ENCODE measurements around the gene QRFP.

The QRFP gene

DNA sequence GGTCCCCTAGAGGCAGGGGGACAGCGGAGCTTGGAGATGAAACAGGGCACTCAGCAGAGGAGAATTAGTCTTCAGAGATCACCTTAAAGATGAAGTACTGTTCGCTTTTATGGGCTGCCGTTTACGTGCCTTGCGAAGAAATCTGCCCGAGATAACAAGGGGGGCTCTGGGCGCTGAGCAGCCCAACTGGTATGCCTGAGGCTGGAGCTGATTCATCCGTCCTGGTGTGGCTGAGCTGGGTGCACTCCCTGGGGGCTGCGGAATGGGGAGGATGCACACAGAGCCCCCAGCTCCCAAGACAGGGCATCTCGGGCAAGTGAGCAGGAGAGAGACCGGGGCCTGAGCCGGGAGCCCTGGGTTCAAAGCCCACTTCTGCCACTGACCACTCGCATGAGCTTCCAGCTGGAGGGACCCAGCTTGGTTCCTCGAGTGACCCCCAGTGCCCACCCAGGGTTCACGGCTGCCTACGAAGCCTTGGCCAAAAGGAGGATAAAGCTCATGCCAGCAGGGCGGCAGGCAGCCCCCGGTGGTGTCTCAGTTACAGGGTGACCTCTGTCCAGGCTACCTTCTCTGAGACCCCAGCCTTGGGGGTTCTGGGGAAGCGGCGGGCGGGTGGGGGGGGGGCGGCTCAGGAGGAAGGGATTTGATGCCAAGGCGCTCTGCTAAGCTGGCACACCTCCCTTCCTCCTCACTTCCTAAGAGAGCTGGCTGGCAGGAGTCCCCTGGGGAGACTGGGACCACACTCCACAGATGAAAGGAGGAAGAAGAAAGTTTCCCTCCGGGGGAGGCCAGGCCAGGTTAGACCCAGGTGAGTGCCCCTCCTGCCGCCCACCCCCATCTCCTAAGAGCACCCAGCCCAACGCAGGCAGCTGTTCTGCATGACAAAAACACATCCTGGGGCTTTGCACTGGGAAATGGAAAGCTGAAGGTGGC lies 36.8 kb upstream of the QRFP start:
- DNase-seq = no peak

DNA sequence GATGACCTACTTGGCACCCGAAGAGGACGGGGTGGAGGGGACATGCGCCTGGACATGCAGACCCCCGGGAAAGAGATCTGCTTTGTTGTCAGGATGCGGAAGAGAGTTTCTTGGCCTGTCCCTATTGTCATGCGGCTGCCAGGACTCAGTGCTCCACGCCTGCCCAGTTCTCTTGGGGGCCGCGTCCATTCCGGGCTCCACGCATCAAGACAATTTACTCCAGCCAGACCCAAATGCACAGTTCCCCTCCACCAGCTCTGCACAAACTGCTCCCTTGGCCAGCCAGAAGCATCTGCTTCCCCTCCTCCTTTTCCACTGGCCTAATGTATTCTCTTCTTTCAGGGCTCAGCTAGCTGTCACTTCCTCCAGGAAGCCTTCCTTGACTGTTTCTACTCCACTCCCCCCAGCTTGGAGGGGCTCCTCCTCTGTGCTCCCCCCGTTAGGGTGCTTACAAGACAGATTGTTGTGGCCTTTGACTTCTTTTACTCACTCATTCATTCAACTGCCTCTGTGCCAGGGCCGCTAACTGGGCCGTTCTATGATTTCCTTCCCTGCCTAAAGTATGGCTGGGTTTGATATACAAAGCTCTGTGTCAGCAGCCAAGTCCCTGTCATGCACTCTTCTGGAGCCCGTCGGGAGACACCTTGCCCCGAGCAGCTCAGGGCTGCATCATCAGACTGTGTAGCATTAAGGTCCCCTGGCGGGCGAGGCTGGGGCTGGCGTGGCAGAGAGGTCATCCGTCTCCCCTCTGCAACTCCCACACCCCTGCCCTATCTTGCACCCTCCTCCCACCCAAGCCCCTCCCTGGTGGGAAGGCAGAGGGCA lies 35.9 kb upstream of the QRFP start:
- no peak for DNase-seq

DNA sequence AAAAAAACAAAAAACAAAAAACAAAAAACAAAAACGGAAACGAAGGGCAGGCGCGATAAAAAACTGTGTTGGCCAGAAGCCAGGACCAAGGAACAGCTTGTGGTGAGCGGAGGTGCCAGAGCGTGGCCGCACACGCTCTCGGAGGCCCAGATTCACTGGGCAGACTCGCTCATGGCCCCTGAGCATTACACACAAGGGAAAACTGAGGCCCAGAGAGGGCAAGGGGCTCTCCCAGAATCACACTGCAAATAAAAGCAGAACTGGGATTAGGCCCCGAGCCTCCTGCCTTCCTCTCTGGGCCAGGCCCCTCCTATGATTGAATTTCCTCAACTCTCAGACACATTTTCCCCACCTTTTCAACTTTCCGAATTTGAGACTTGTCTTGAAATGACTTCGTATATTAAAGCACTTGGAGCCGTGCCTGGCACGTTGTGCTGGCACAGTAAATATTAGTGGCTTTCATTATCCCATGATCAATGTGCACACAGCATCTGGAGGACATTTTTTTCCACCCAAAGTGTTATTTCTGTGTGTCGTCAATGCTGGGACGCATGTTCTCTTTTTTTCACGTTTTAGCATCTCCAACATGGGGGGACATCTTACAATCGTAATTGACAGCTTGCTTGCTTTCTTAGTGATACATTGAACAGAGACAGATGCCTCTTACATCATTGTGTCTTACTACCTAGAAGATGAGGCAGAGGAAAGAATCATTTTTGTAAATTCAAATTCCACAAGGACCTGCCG lies 35.1 kb upstream of the QRFP start:
- DNase-seq = no peak

DNA sequence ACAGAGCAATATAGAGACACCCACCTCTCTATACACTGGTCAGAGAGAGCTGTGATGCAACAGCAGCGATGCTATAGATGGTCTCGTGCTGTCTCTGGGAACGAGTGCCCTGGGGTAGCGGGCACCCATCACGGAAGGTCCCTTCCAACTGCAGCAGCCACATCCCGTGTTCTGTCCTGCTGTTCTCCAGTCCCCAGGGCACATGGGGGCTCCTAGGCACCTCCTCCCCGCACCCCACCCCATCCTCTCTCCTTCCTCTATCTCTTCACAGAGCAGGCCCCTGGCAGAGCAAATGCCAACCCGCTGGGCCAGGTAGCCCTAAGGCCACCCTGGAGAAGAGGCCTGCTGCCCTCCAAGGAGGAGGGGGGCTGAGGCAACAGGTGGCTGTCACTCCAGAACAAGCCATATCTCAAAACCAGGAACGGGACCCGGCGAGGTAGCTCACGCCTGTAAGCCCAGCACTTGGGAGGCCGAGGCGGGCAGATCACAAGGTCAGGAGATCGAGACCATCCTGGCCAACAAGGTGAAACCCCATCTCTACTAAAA lies 34.3 kb upstream of the QRFP start:
- DNase-seq = no peak

GRCh38 chr9:130930132-130930803 lies 33.7 kb upstream of the QRFP start:
- DNase-seq = no peak

DNA sequence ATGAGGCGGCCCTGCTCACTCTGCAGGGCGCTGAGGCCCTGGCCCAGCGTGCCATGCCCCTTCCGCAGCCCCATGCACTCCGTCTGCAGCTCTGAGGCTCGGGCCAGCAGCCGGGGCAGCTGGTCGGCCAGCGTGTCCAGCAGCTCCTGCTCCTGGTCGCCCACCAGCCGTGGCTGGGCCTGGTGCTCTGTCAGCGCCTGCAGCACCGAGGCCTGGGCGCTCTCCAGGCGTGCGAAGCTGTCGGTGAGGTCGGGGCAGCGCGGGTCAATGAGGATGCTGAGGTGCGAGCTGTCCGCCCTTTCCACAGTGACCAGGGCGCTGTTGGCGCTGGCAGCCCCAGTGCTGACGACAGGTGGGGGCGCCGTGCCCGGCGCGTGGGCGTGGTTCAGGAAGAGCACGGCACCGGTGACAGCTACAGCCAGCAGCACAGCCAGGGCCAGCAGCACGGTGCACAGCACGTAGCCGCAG lies 33.0 kb upstream of the QRFP start:
- no peak for DNase-seq

DNA sequence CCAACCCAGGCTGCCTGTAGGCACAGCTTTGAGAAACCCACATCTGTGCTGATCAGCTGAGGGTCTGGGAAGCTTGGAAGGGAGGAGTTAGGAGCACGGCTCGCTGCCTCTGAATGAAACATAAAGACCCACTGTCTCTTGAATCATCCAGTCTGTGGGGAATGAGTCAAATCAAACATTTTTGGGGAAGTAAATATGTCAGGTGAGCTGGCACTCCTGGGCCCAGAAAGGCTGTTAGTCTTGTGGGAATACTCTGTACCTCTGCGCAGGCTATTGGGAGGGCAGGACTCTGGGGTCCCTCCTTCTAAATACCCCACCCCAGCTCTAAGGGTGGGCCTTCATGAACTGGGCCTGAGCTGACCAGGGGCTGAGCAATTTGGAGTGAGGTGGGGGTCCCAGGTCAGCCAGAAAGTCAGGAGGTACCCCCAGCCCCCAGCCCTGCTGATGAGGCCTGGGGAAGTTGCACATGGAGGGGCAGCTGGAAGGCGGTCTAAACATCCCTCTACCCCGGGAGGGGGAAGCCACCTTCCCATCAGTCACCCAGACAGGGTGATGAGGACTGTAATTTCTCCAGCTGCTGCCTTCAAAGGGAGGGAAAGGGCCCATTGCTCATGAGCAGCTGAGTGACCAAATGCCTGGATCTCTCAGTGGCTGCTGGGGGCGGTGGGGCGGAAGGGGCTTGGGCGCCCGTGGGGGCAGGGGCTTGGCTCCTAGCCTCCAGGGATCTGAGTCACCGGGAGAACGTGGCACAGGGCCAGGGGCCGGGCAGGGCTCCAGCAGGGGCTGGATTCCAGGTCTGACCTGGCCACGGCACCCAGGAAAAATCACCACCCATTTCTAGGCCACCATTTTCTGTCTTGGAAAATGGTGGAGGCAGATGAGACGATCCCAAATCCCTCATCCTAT lies 31.6 kb upstream of the QRFP start:
- DNase-seq = no peak

GRCh38 chr9:130927338-130927737 lies 30.7 kb upstream of the QRFP start:
- DNase-seq = no peak

- DNase-seq = no peak
These were observed 28.6 kb upstream of the QRFP start for GRCh38 chr9:130925050-130925678.

- DNase-seq = no peak
These were observed 27.8 kb upstream of the QRFP start for GRCh38 chr9:130924448-130924788.

GRCh38 chr9:130923611-130924447 lies 27.2 kb upstream of the QRFP start:
- no peak for DNase-seq

GRCh38 chr9:130922893-130923610 lies 26.4 kb upstream of the QRFP start:
- DNase-seq = no peak

- DNase-seq = no peak
These were observed 25.6 kb upstream of the QRFP start for GRCh38 chr9:130921989-130922892.

- no peak for DNase-seq
These were observed 24.8 kb upstream of the QRFP start for GRCh38 chr9:130921300-130921988.

- no peak for DNase-seq
These were observed 24.2 kb upstream of the QRFP start for GRCh38 chr9:130920762-130921299.

DNA sequence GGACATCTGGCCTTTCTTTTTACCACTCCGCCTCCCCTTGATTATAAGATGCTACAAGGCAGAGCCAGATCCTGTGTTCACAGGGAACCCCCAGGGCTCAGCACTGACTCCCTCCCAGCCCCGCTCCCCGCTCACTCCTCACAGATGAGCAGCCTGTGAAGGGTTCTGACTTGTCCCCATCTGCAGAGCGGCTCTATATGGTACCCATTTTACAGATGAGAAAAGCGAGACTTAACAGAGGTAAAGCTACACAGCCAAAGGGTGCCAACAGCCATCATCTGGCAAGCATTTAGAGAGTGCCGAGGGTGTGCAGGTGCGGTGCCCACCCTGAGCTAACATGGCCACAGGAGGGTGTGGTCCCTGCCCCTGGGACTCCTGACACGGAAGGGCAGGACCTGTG lies 23.6 kb upstream of the QRFP start:
- no peak for DNase-seq

DNA sequence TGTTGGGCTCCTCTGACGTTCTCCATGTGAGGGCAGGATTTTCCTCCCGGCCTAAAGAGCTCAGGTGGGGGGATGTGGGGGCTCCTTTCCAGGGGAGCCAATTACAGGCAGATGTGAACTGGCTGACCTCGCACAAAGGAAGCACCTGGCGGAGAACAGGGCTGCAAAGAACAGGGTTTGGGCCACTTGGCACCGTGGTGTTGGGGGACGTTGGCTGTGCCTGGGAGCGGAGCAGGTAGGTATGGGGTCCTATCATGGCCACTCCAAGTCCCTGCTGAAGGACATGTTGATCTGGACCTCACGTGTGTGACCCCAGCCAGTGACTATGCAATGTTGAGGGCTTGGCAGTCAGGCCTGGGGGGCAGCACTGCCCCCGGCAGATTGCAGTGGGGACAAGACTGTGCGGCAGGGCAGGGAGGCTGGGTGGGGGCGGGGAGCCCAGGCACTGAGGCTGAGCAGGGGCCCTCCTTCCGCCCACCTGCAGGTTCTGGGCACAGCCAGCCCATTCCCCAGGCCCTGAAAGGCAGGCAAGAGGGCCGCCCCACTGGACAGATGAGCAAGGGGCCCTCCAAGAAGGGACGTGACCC lies 23.0 kb upstream of the QRFP start:
- no peak for DNase-seq

Measured in activated CD4-positive, alpha-beta T cell treated with anti-CD3 and anti-CD28 coated beads, Interleukin-2, Interleukin-6, amounts not matched to agents 100 ng/mL and 50 ng/mL, durations not matched to agents 16 hours and 8 hours (primary cell).